Left ventricle myocardium inferior (tissue), 1 donor: ENCODE measurements around the gene NPIPB6. TPM values are rescaled to one million over a fixed set of nuclear protein-coding genes. Genes with fewer than 3 reads are reported as not detected.

Experiments
- DNase-seq: peaks from one replicate; pipeline ENCODE4 v3.0.0-alpha.2; 2020
- H3K27ac ChIP-seq: fragments of 200-600 bp; replicated peaks from 2 replicates; pipeline ENCODE4 v1.8.0; 2021
- H3K27me3 ChIP-seq: fragments of 200-600 bp; 2 replicates; pipeline ENCODE4 v1.8.0; 2021; ENCODE audit warnings: low read depth
- H3K36me3 ChIP-seq: fragments of 200-600 bp; 2 replicates; pipeline ENCODE4 v1.8.0; 2021
- H3K4me1 ChIP-seq: fragments of 200-600 bp; 2 replicates; pipeline ENCODE4 v1.8.0; 2021
- H3K4me3 ChIP-seq: fragments of 200-600 bp; 2 replicates; pipeline ENCODE4 v1.8.0; 2021; ENCODE audit warnings: mild to moderate bottlenecking, moderate library complexity
- H3K9me3 ChIP-seq: fragments of 200-600 bp; replicated peaks from 2 replicates; pipeline ENCODE4 v1.8.0; 2021
- CTCF ChIP-seq: fragments of 200-600 bp; IDR thresholded peaks from 2 replicates; pipeline ENCODE4 v1.8.0; 2021; ENCODE audit warnings: antibody characterized with exemption, mild to moderate bottlenecking, borderline replicate concordance
- intact Hi-C: fragments of 100-400 bp; cut with micrococcal nuclease; formaldehyde crosslinking; loops from one replicate; pipeline ENCODE4 v1.11.0; 2022
- total RNA-seq: library from RNA; stranded (reverse); fragmentation: NEBNext Ultra II Directional; extraction: Animal tissue kit (Norgen Biotek cat#: 25700); gene quantifications from one replicate; pipeline ENCODE4 v1.2.1, GENCODE V29; 2021
- donor health status: DM: no; HTN: yes; CAD: no; lungs with severe emphysema.

The NPIPB6 gene
- total RNA-seq, 1 donor from 2014 or later = 1.1 TPM

GRCh38 chr16:28297784-28298510, 65.4 kb downstream of the NPIPB6 start:
- intact Hi-C loops = no loop called here

DNA sequence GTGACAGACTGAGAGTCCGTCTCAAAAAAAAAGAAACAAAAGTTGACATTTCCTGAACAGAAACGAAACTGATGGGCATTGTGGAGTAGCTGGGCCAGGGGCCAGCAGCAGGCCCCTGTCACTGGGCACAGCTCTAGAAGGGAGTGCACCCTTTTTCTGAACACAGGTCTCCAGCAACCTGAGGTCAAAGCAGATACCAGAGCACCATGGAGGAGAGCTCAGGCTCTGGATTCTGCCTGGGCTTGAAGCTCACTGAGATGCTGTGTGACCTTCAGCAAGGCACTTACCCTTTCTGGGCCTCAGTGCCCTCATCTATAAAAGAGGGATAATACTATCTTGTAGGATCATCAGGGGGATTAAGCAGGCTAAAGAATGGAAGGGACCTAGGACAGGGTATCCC, 66.0 kb downstream of the NPIPB6 start:
- DNase-seq = no peak
- Histone ChIP-seq H3K9me3 (no peaks in the 10 kb centered on the region), H3K4me3 (no peak overlapping the region), H3K27me3 (peaks cover 23% of the 10 kb centered on the region), H3K36me3 (no peaks in the 10 kb centered on the region), H3K27ac (no peak overlapping the region), H3K4me1 (peaks cover 22% of the 10 kb centered on the region)
- TF ChIP-seq CTCF = no peak
- intact Hi-C loops = no loop called here

More at GRCh38 chr16:28297784-28298510, 65.4 kb downstream of the NPIPB6 start:
- no peak for TF ChIP-seq CTCF
- no peak for DNase-seq
- Histone ChIP-seq H3K9me3 (no peaks in the 10 kb centered on the region), H3K4me3 (no peak overlapping the region), H3K36me3 (no peaks in the 10 kb centered on the region), H3K27ac (no peak overlapping the region), H3K27me3 (peaks cover 18% of the 10 kb centered on the region), H3K4me1 (peaks cover 17% of the 10 kb centered on the region)

GRCh38 chr16:28295276-28295675, 68.0 kb downstream of the NPIPB6 start:
- DNase-seq = no peak
- Histone ChIP-seq H3K27me3 (peaks cover 23% of the 10 kb centered on the region), H3K27ac (no peak overlapping the region), H3K36me3 (no peaks in the 10 kb centered on the region), H3K9me3 (no peaks in the 10 kb centered on the region), H3K4me1 (peaks cover 17% of the 10 kb centered on the region), H3K4me3 (no peak overlapping the region)
- TF ChIP-seq CTCF = no peak
- intact Hi-C loops = no loop called here

GRCh38 chr16:28294201-28294600, 69.1 kb downstream of the NPIPB6 start:
- TF ChIP-seq CTCF = no peak
- peaks cover 23% of the 10 kb centered on the region for H3K27me3 ChIP-seq
- DNase-seq = no peak
- intact Hi-C loops = no loop called here
- no peak overlapping the region for H3K4me3 ChIP-seq
- H3K36me3 ChIP-seq = no peaks in the 10 kb centered on the region
- H3K27ac ChIP-seq = no peak overlapping the region
- no peaks in the 10 kb centered on the region for H3K9me3 ChIP-seq
- H3K4me1 ChIP-seq = peaks cover 17% of the 10 kb centered on the region

DNA sequence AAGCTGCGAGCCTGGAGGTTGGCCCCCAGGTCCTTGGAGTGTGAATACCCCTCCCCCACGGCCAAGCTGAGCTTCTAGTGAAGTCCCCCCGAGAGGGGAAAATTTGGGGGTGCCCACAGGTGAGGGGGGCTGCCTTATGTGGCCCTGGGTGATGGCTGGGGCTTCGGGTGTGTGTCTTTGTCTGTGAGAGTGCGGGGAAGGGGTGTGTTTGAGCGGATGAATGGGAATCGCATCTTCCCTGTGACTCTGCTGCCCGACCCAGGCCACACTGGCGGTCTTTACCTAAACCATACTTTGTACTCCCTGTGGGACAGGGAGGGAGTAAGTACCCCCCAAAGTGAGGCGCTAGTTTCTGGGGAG, 69.7 kb downstream of the NPIPB6 start:
- Histone ChIP-seq H3K27me3 (peaks cover 23% of the 10 kb centered on the region), H3K27ac (no peak overlapping the region), H3K36me3 (no peaks in the 10 kb centered on the region), H3K9me3 (no peaks in the 10 kb centered on the region), H3K4me1 (peaks cover 17% of the 10 kb centered on the region), H3K4me3 (no peak overlapping the region)
- no peak for DNase-seq
- intact Hi-C loops = no loop called here
- no peak for TF ChIP-seq CTCF
